ENCODE results near the gene RACGAP1. TPM values are rescaled to one million over a fixed set of nuclear protein-coding genes. Genes with fewer than 3 reads are reported as not detected.

The RACGAP1 gene
- total RNA-seq, 3 donors from 2014 or later: 16.0 to 45.5 (median 34.4) TPM

DNA sequence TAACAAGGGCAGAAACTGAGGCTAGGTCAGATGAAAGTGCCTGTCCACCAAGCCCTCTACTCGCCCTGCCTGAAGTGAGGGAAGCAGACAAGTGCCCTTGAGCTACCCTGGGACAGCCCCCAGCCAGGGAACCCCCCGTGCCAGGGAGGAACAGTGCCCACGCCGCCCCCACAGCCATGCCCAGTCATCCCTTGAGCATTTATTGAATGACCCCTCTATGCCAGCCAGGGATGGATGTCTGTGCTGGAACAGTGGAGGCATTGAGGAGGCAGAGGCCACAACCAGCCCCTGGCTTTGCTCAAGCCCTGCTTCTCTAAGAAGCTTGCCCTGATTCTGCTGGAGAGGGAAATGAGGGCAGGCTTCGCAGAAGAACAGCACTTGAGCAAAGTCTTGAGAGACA lies 56.3 kb downstream of the RACGAP1 start:
- intact Hi-C loops (cut with DNase I, micrococcal nuclease): loop anchor here (5.0 to 10.0 kb wide), 2 partner anchors 86 to 103 kb away; partner anchors contain the start of gene ASIC1 (in 1 of the 2)

DNA sequence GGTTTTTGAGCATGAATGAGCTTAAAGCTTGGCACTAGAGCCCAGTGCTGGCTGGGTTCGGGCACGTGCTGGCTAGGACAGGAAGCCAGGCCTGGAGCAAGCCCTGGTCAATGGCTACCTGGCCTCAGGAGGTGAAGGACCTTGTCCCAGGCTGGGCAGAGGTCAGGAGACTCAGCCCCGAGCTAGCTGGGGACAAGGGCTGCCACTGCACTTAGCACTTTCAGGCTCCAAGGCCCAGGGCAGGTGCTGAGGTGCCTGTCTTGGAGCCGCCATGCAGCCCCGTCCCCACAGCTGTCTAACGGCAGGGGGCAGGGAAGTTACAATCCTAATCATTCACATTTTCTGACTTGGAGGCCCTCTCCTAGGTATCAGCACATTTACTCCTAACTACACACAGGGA lies 56.8 kb downstream of the RACGAP1 start:
- no peaks in the 10 kb centered on the region for H3K9me3 ChIP-seq
- no peak for DNase-seq
- intact Hi-C loops (cut with DNase I, micrococcal nuclease): loop anchor here (5.0 to 10.0 kb wide), 2 partner anchors 86 to 104 kb away; partner anchors contain the start of gene ASIC1 (in 1 of the 2)
- no peak overlapping the region for H3K4me3 ChIP-seq
- no peak for ATAC-seq
- H3K36me3 ChIP-seq (ENCODE audit: low read depth): no peaks in the 10 kb centered on the region
- H3K4me1 ChIP-seq (ENCODE audit: low read depth): peaks cover 3% of the 10 kb centered on the region
- TF ChIP-seq, protein P1, sequence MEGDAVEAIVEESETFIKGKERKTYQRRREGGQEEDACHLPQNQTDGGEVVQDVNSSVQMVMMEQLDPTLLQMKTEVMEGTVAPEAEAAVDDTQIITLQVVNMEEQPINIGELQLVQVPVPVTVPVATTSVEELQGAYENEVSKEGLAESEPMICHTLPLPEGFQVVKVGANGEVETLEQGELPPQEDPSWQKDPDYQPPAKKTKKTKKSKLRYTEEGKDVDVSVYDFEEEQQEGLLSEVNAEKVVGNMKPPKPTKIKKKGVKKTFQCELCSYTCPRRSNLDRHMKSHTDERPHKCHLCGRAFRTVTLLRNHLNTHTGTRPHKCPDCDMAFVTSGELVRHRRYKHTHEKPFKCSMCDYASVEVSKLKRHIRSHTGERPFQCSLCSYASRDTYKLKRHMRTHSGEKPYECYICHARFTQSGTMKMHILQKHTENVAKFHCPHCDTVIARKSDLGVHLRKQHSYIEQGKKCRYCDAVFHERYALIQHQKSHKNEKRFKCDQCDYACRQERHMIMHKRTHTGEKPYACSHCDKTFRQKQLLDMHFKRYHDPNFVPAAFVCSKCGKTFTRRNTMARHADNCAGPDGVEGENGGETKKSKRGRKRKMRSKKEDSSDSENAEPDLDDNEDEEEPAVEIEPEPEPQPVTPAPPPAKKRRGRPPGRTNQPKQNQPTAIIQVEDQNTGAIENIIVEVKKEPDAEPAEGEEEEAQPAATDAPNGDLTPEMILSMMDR (IDR thresholded peaks at IDR 0.05): no peak

More for the DNA sequence above, 56.3 kb downstream of the RACGAP1 start:
- TF ChIP-seq, protein P1 (IDR thresholded peaks at IDR 0.05): no peak
- no peaks in the 10 kb centered on the region for H3K36me3 ChIP-seq (ENCODE audit: low read depth)
- peaks cover 3% of the 10 kb centered on the region for H3K4me1 ChIP-seq (ENCODE audit: low read depth)
- H3K9me3 ChIP-seq: no peaks in the 10 kb centered on the region
- no peak for ATAC-seq
- no peak for DNase-seq
- H3K4me3 ChIP-seq: no peak overlapping the region

GRCh38 chr12:49967777-49968250 lies 57.5 kb downstream of the RACGAP1 start:
- DNase-seq: no peak

GRCh38 chr12:49967042-49967776 lies 58.1 kb downstream of the RACGAP1 start:
- DNase-seq: peak; percentile 91 to 96 (median 94)
- H3K9me3 ChIP-seq: no peaks in the 10 kb centered on the region
- intact Hi-C loops (cut with DNase I, micrococcal nuclease): loop anchor here (5.0 to 10.0 kb wide), 2 partner anchors 88 to 105 kb away; partner anchors contain the start of gene ASIC1 (in 1 of the 2)
- H3K4me3 ChIP-seq: no peak overlapping the region
- peaks cover 3% of the 10 kb centered on the region for H3K4me1 ChIP-seq (ENCODE audit: low read depth)
- peak; percentile 92 for ATAC-seq
- H3K36me3 ChIP-seq (ENCODE audit: low read depth): no peaks in the 10 kb centered on the region
- TF ChIP-seq, protein P1 (IDR thresholded peaks at IDR 0.05): peak; percentile 89

More at GRCh38 chr12:49967777-49968250, 57.5 kb downstream of the RACGAP1 start:
- Histone ChIP-seq H3K4me1 (ENCODE audit: low read depth) (peaks cover 3% of the 10 kb centered on the region), H3K36me3 (ENCODE audit: low read depth) (no peaks in the 10 kb centered on the region), H3K4me3 (no peak overlapping the region), H3K9me3 (no peaks in the 10 kb centered on the region)
- no peak for ATAC-seq
- TF ChIP-seq, protein P1 (IDR thresholded peaks at IDR 0.05): no peak
- intact Hi-C loops (cut with DNase I, micrococcal nuclease): loop anchor here (5.0 to 10.0 kb wide), 2 partner anchors 87 to 104 kb away; partner anchors contain the start of gene ASIC1 (in 1 of the 2)

GRCh38 chr12:49966511-49967041 lies 58.7 kb downstream of the RACGAP1 start:
- ATAC-seq (no peak), DNase-seq (no peak)
- intact Hi-C loops (cut with DNase I, micrococcal nuclease): loop anchor here (5.0 to 10.0 kb wide), 2 partner anchors 88 to 106 kb away; partner anchors contain the start of gene ASIC1 (in 1 of the 2)
- H3K9me3 ChIP-seq: no peaks in the 10 kb centered on the region
- TF ChIP-seq, protein P1 (IDR thresholded peaks at IDR 0.05): no peak
- no peak overlapping the region for H3K4me3 ChIP-seq
- H3K4me1 ChIP-seq (ENCODE audit: low read depth): peaks cover 3% of the 10 kb centered on the region
- no peaks in the 10 kb centered on the region for H3K36me3 ChIP-seq (ENCODE audit: low read depth)
